Stimulated activated CD8-positive, alpha-beta memory T cell treated with anti-CD3 and anti-CD28 coated beads, Interleukin-7, amount 100 ng/mL, for 1 hour (primary cell): Measurements from ENCODE around the gene FNDC1.

Experiments
- DNase-seq, 2 donors: peaks; one replicate each; pipeline ENCODE4 v3.0.0-alpha.2; 2020; ENCODE audit warnings: low read depth in 2 of 2

FNDC1 gene

GRCh38 chr6:159307246-159307790 is 138.1 kb downstream of the FNDC1 start:
- no peak for DNase-seq

GRCh38 chr6:159308198-159308597 is 139.0 kb downstream of the FNDC1 start:
- DNase-seq, result no peak

- no peak for DNase-seq
Measured at GRCh38 chr6:159309723-159310122, 140.5 kb downstream of the FNDC1 start.

DNA sequence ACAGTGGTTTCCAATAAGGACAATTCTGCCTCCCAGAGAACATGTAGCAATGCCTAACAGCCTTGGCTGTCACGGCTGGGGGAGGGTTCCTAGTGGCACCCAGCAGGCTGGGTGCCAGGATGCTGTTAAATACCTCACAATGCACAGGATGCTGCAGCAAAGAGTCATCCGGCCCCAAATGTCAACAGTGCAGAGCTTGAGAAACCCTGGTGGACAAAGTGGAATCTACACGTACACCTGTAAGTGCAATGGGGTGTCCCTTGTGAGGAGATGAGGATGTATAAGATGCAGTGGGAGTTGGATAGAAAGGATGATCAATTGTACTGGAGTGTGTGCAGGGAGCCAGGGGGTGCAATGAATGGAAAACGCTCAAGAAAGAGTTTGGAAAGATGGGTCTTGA is 142.4 kb downstream of the FNDC1 start:
- DNase-seq, result no peak

DNA sequence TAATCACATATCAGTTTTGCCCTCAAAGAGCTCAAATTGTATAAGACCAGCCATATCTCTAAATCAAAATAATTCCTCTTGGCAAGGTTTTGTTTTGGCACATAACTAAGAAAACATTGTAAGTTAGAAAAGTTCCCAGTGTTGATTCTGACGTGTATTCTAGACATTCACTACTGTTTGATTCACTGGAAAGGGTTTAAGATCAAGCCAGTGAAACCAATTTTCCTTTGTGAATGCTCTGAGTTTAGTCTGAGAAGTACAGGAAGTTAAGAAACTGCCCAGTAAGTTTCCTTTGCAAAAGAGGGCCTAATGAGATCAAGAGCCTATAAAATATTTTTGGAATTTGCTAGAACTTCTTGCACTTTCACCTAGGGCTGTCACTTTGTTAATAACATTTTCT is 143.0 kb downstream of the FNDC1 start:
- no peak for DNase-seq

- DNase-seq, result no peak
Measured at GRCh38 chr6:159313018-159313417, 143.8 kb downstream of the FNDC1 start.

GRCh38 chr6:159315562-159315961 is 146.4 kb downstream of the FNDC1 start:
- DNase-seq, result no peak

GRCh38 chr6:159317430-159317829 is 148.2 kb downstream of the FNDC1 start:
- no peak for DNase-seq

DNA sequence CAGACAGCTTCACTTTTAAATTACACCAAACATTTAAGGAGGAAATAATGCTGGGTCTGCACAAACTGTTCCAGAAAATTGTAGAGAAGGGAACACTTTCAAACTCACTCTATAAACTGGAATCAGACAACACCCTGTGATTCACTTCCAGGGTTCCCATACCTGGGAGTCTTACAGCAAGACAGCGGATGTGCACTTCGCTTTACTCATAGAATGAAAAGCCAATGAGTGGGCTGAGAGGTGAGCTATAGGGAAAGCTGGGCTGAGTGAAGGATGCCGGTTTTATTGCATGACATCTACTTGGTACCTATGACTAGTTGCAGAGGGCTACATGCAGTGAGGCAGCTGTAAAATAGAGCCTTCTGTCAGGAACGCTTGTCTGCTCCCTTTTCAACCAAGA is 152.1 kb downstream of the FNDC1 start:
- DNase-seq, result no peak
